Glutamatergic neuron (in vitro differentiated cells): Measurements from ENCODE around the gene ZNF830. TPM values are rescaled to one million over a fixed set of nuclear protein-coding genes. Genes with fewer than 3 reads are reported as not detected.
A peak's percentile ranks its signal among the peaks of the same experiment; 100 is the strongest.
"Not testable (repeated sequence)": the region's sequence is repeated elsewhere in the genome, so short reads cannot be mapped to it uniquely, and the experiment has no call there.

ENCODE experiments used
- DNase-seq: peaks from one replicate; pipeline ENCODE4 v3.0.0; 2022
- H3K27ac Mint-ChIP-seq: one replicate; pipeline ENCODE4 v1.8.0; 2020; ENCODE audit warnings: mild to moderate bottlenecking, mixed read lengths, inconsistent platforms; ENCODE audit not compliant: unreplicated experiment
- H3K27me3 Mint-ChIP-seq: one replicate; pipeline ENCODE4 v1.8.0; 2020; ENCODE audit warnings: mild to moderate bottlenecking, moderate library complexity, mixed read lengths, inconsistent platforms; ENCODE audit not compliant: unreplicated experiment
- H3K36me3 Mint-ChIP-seq: one replicate; pipeline ENCODE4 v1.8.0; 2020; ENCODE audit warnings: mild to moderate bottlenecking, mixed read lengths, inconsistent platforms; ENCODE audit not compliant: unreplicated experiment
- H3K4me1 Mint-ChIP-seq: one replicate; pipeline ENCODE4 v1.8.0; 2020; ENCODE audit warnings: mild to moderate bottlenecking, low read depth, mixed read lengths, inconsistent platforms; ENCODE audit not compliant: unreplicated experiment
- H3K4me3 Mint-ChIP-seq: one replicate; pipeline ENCODE4 v1.8.0; 2020; ENCODE audit warnings: mild to moderate bottlenecking, mixed read lengths, inconsistent platforms; ENCODE audit not compliant: unreplicated experiment
- H3K9me3 Mint-ChIP-seq: one replicate; pipeline ENCODE4 v1.8.0; 2020; ENCODE audit warnings: mild to moderate bottlenecking, moderate library complexity, mixed read lengths, inconsistent platforms; ENCODE audit not compliant: unreplicated experiment
- CTCF ChIP-seq: fragments of 200-600 bp; sonication (generic); IDR thresholded peaks from one replicate; pipeline ENCODE4 v1.5.0; 2021; ENCODE audit not compliant: partially characterized antibody, unreplicated experiment
- total RNA-seq: library from RNA; stranded (reverse); fragmentation: NEBNext Ultra II Directional; extraction: Animal tissue kit (Norgen Biotek cat#: 25700); gene quantifications from one replicate; pipeline ENCODE4 v1.2.1, GENCODE V29; 2021; ENCODE audit not compliant: unreplicated experiment

The ZNF830 gene
- total RNA-seq, 1 donor from 2014 or later, result 19.1 TPM

GRCh38 chr17:34998205-34998604, 36.9 kb downstream of the ZNF830 start:
- H3K4me1 Mint-ChIP-seq, result peaks cover 8% of the 10 kb centered on the region
- peak; percentile 61 for TF ChIP-seq CTCF
- H3K36me3 Mint-ChIP-seq, result no peaks in the 10 kb centered on the region
- H3K27ac Mint-ChIP-seq, result peak overlapping the region; percentile 14
- peak; percentile 87 for DNase-seq
- no peaks in the 10 kb centered on the region for H3K9me3 Mint-ChIP-seq
- no peak overlapping the region for H3K4me3 Mint-ChIP-seq
- H3K27me3 Mint-ChIP-seq, result no peaks in the 10 kb centered on the region

- H3K27ac Mint-ChIP-seq, result no peak overlapping the region
- H3K36me3 Mint-ChIP-seq, result no peaks in the 10 kb centered on the region
- no peak for TF ChIP-seq CTCF
- H3K9me3 Mint-ChIP-seq, result no peaks in the 10 kb centered on the region
- peaks cover 8% of the 10 kb centered on the region for H3K4me1 Mint-ChIP-seq
- DNase-seq, result no peak
- H3K27me3 Mint-ChIP-seq, result peaks cover 2% of the 10 kb centered on the region
- H3K4me3 Mint-ChIP-seq, result no peak overlapping the region
Observed at GRCh38 chr17:34999456-34999855, 38.1 kb downstream of the ZNF830 start.

GRCh38 chr17:35000965-35001364, 39.6 kb downstream of the ZNF830 start:
- not testable (repeated sequence) for H3K36me3 Mint-ChIP-seq

GRCh38 chr17:35001549-35001948, 40.2 kb downstream of the ZNF830 start:
- Mint-ChIP-seq H3K27ac (no peak overlapping the region), H3K36me3 (no peaks in the 10 kb centered on the region), H3K4me1 (peaks cover 4% of the 10 kb centered on the region), H3K9me3 (no peaks in the 10 kb centered on the region), H3K4me3 (no peak overlapping the region), H3K27me3 (peaks cover 2% of the 10 kb centered on the region)
- no peak for TF ChIP-seq CTCF
- no peak for DNase-seq

More at GRCh38 chr17:35000965-35001364, 39.6 kb downstream of the ZNF830 start:
- H3K9me3 Mint-ChIP-seq, H3K27me3 Mint-ChIP-seq, H3K4me3 Mint-ChIP-seq, H3K27ac Mint-ChIP-seq, DNase-seq, H3K4me1 Mint-ChIP-seq: not testable (repeated sequence)

GRCh38 chr17:35002876-35003551, 41.7 kb downstream of the ZNF830 start:
- no peak overlapping the region for H3K27ac Mint-ChIP-seq
- peaks cover 9% of the 10 kb centered on the region for H3K27me3 Mint-ChIP-seq
- no peaks in the 10 kb centered on the region for H3K9me3 Mint-ChIP-seq
- no peak overlapping the region for H3K4me3 Mint-ChIP-seq
- DNase-seq, result no peak
- TF ChIP-seq CTCF, result no peak
- no peaks in the 10 kb centered on the region for H3K36me3 Mint-ChIP-seq
- H3K4me1 Mint-ChIP-seq, result peaks cover 10% of the 10 kb centered on the region
